ENCODE measurements around the gene LBP.

LBP gene

DNA sequence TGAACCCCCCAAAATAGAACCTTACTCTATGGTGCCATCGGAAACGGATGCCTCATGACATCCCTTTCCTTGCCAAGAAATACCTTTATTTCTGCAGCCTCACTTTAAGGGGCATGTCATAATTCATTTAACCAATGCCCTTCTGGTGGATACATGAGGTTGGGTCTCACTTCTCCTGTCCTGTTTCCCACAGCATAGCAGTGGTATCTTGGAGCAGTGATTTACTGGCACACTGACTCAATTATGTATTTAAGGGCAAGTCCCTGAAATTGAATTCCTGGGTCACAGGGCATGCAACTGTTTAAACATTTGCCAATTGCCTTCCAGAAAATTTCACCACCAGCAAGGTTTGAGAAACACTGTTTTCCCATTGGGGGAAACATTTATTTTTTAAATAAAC lies 639 bp upstream of the LBP start:
- TF ChIP-seq, protein P1, sequence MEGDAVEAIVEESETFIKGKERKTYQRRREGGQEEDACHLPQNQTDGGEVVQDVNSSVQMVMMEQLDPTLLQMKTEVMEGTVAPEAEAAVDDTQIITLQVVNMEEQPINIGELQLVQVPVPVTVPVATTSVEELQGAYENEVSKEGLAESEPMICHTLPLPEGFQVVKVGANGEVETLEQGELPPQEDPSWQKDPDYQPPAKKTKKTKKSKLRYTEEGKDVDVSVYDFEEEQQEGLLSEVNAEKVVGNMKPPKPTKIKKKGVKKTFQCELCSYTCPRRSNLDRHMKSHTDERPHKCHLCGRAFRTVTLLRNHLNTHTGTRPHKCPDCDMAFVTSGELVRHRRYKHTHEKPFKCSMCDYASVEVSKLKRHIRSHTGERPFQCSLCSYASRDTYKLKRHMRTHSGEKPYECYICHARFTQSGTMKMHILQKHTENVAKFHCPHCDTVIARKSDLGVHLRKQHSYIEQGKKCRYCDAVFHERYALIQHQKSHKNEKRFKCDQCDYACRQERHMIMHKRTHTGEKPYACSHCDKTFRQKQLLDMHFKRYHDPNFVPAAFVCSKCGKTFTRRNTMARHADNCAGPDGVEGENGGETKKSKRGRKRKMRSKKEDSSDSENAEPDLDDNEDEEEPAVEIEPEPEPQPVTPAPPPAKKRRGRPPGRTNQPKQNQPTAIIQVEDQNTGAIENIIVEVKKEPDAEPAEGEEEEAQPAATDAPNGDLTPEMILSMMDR (IDR thresholded peaks at IDR 0.05; ENCODE audit: borderline replicate concordance, insufficient read depth, low read depth, low read length): no peak
- no peak overlapping the region for H3K4me3 ChIP-seq (ENCODE audit: low read depth, low read length)

DNA sequence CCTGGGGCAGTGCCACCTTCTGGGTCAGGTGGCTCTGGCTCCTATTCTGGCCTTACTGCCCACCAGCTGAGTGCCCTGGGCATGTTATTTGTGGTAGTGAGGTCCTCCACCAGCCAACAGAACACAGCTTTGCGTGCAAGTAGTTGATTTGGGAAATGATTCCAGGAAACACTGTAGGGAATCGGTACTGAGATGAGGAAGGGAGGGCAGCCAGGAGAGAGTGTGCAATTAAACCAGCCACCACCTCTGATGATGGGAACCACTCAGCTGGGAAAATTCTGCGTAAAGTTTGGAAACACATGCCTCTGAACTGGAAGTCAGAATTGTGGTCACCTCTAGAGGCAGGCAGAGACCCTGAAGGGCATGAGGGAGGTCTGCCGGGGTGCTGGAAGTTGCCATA lies 459 bp downstream of the LBP start:
- no peak overlapping the region for H3K4me3 ChIP-seq (ENCODE audit: low read depth, low read length)
- TF ChIP-seq, protein P1 (IDR thresholded peaks at IDR 0.05; ENCODE audit: borderline replicate concordance, insufficient read depth, low read depth, low read length): no peak

DNA sequence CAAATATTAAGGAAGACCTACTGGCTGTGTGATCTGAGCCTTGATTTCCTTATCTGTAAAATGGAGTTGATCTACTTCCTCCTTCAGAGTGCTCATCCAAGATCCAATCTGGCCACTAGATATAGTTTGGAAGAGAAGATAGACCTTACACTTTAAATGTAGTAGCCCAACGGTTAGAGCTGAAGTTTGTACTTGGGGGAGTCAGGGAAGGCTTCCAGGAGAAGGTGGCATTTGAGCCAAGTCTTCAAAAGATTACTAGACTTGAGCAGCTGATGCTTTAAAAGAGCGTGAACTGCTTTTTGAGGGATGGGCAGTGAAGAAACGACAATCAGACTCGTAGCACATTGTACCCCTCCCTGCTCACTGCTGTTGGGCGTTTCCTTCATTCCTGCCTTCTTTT lies 3.6 kb downstream of the LBP start:
- no peak overlapping the region for H3K4me3 ChIP-seq (ENCODE audit: low read depth, low read length)
- TF ChIP-seq, protein P1 (IDR thresholded peaks at IDR 0.05; ENCODE audit: borderline replicate concordance, insufficient read depth, low read depth, low read length): no peak

DNA sequence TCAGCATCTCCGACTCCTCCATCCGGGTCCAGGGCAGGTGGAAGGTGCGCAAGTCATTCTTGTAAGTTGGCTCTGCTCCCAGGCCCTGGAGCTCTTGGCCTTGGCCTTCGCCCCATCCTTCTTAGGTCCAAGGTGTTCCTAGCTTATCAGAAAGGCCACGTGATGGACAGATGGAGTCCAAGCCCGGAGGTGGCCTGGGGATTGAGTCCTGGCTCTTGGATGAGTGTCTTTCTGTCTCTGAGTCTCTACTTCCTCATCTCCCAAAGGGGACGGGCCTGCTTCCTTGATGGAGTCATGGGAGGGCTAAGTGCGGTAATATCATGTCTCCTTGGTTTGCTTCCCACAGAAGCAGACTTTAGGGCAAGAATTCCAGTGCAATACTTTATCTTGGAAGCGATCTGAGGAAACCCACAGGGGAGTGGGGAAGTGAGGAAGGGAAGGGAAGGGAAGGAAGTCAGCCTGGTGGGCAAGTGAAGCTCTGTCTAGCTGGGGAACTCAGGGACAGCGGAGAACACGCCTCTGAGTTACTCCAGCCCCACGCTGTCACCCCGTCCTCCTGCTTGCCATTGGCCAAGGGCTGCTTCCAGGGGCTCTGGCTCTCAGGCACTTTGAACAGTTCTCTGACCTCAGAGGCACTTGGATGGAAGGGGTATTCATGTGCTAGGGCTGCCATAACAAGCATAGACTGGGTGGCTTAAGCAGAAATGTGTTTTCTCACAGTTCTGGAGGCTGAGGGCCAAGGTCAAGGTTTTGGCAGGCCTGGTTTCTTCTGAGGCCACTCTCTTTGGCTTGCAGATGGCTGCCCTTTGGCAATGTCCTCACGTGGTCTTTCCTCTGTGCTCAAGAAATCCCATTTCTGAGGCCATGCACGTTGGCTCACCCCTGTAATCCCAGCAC lies 4.8 kb downstream of the LBP start:
- H3K4me3 ChIP-seq (ENCODE audit: low read depth, low read length): no peak overlapping the region
- TF ChIP-seq, protein P1 (IDR thresholded peaks at IDR 0.05; ENCODE audit: borderline replicate concordance, insufficient read depth, low read depth, low read length): no peak

DNA sequence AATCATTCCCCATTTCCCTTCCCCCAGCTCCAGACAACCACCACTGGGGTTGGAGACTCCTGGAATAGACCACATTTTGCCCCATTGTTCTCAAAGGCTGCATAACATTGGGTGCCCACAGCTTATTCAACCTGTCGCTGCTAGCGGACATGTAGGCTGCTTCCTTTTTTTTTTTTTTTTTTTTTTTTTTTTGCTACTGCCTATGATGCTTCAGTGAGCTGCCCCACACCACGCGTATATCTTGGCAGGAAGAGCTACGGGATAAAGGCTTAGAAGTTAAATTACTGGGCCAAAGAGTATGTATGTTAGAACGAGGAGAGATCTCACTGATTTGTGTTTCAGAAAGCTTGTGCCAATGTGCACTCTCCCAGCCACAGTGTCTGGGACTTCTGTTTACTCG lies 7.0 kb downstream of the LBP start:
- H3K4me3 ChIP-seq (ENCODE audit: low read depth, low read length): no peak overlapping the region
- TF ChIP-seq, protein P1 (IDR thresholded peaks at IDR 0.05; ENCODE audit: borderline replicate concordance, insufficient read depth, low read depth, low read length): no peak

DNA sequence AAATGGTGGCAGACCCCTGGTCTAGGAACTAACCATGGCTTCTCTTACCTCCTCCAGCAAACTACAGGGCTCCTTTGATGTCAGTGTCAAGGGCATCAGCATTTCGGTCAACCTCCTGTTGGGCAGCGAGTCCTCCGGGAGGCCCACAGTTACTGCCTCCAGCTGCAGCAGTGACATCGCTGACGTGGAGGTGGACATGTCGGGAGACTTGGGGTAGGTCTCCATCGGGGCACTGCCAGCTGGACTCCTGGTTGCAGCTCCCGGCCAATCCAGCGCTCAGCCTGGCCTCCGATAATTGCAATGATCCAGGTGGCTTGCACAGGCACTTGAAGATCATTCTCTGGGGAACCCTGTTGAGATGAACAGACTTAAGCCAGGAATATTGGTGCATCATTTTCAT lies 7.9 kb downstream of the LBP start:
- TF ChIP-seq, protein P1 (IDR thresholded peaks at IDR 0.05; ENCODE audit: borderline replicate concordance, insufficient read depth, low read depth, low read length): no peak
- no peak overlapping the region for H3K4me3 ChIP-seq (ENCODE audit: low read depth, low read length)

Measured in GM12875 (cell line).